Mucosa of stomach (tissue), 1 donor: ENCODE results near the gene COL2A1.

Experiments used
- H3K27me3 ChIP-seq: one replicate; pipeline ENCODE4 v1.7.0; 2013; ENCODE audit warnings: mild to moderate bottlenecking, low read length; ENCODE audit not compliant: control insufficient read depth, insufficient read depth
- H3K36me3 ChIP-seq: one replicate; pipeline ENCODE4 v1.7.0; 2013; ENCODE audit warnings: low read length; ENCODE audit not compliant: control insufficient read depth, insufficient read depth
- H3K4me1 ChIP-seq: one replicate; pipeline ENCODE4 v1.7.0; 2013; ENCODE audit warnings: mild to moderate bottlenecking, low read length; ENCODE audit not compliant: control insufficient read depth, insufficient read depth
- H3K4me3 ChIP-seq: one replicate; pipeline ENCODE4 v1.7.0; 2013; ENCODE audit warnings: low read length
- H3K9ac ChIP-seq: one replicate; pipeline ENCODE4 v1.7.0; 2013; ENCODE audit warnings: mild to moderate bottlenecking, low read length, moderate library complexity
- H3K9me3 ChIP-seq: one replicate; pipeline ENCODE4 v1.7.0; 2013; ENCODE audit warnings: mild to moderate bottlenecking, low read length, moderate library complexity; ENCODE audit not compliant: control insufficient read depth
- donor health status: Pancreatic carcinoma.

COL2A1 gene

GRCh38 chr12:47991106-47992061 is 12.9 kb downstream of the COL2A1 start:
- Histone ChIP-seq H3K4me3 (no peak overlapping the region), H3K9me3 (no peaks in the 10 kb centered on the region), H3K4me1 (no peaks in the 10 kb centered on the region), H3K36me3 (no peaks in the 10 kb centered on the region), H3K9ac (no peak overlapping the region), H3K27me3 (peaks cover 15% of the 10 kb centered on the region)

DNA sequence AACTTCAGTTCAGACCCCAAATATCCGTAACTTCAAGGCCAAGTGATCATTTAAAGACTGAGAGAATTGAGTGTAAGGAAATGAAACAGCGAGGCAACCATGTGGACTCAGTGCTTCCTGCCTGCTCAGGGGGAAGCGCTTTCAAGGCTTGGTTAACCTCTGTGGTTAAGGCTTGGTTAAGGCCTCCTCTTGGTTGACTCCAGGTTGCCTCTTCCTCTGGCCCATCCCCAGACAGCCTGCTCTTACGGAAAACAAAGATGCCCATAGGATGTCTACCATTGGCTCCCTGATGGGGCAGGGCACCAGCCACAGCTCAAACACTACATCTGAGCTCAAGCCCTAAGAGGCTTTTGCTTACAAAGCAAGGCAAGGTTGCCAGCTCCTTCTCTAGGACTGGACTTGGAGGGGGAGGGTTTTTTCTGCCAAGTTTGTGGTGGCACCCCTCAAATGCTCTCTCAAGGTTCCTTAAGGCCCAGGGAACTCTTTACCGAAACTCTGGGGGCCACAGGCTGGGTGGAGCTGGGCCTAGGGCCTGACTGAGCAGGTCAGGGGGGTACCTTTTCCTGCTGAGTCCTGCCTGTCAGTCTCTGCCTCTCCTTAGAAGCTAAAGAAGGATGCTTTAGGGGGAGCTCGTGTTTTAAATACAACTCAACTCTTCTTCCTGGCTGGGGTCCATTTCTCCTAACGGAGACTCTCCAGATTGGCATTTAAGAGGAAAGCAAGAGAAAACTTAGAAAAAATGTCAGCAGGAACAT is 13.7 kb downstream of the COL2A1 start:
- H3K4me3 ChIP-seq, result no peak overlapping the region
- no peaks in the 10 kb centered on the region for H3K36me3 ChIP-seq
- H3K9ac ChIP-seq, result no peak overlapping the region
- no peaks in the 10 kb centered on the region for H3K9me3 ChIP-seq
- H3K27me3 ChIP-seq, result peaks cover 12% of the 10 kb centered on the region
- no peaks in the 10 kb centered on the region for H3K4me1 ChIP-seq

- peaks cover 11% of the 10 kb centered on the region for H3K27me3 ChIP-seq
- H3K4me1 ChIP-seq, result no peaks in the 10 kb centered on the region
Measured at GRCh38 chr12:47989666-47990065, 14.6 kb downstream of the COL2A1 start.

DNA sequence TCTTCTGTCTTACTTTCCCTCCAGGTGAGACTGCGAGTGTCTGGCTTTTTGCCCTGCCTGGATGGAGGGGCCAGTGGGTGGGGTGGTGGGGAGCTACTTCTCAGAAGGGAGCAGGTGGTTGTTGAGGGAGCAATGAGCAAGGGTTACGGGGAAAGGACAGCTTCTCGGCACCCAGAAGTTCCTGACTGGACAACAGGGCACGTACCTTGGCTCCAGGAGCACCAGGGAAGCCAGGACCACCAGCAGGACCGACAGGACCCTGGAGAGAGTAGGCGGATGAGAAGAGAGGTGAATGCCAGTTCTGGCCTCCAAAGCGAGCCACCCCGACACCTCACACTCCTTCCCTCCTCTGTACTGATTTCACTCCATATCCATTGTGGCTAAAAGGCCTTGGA is 15.3 kb downstream of the COL2A1 start:
- H3K4me1 ChIP-seq, result no peaks in the 10 kb centered on the region
- H3K27me3 ChIP-seq, result peaks cover 8% of the 10 kb centered on the region
- no peak overlapping the region for H3K9ac ChIP-seq
- no peaks in the 10 kb centered on the region for H3K36me3 ChIP-seq
- H3K9me3 ChIP-seq, result no peaks in the 10 kb centered on the region
- no peak overlapping the region for H3K4me3 ChIP-seq

More at GRCh38 chr12:47989666-47990065, 14.6 kb downstream of the COL2A1 start:
- H3K4me3 ChIP-seq, result no peak overlapping the region
- H3K36me3 ChIP-seq, result no peaks in the 10 kb centered on the region
- no peaks in the 10 kb centered on the region for H3K9me3 ChIP-seq
- H3K9ac ChIP-seq, result no peak overlapping the region

- Histone ChIP-seq H3K4me1 (no peaks in the 10 kb centered on the region), H3K9ac (no peak overlapping the region), H3K9me3 (no peaks in the 10 kb centered on the region), H3K27me3 (peaks cover 12% of the 10 kb centered on the region), H3K36me3 (no peaks in the 10 kb centered on the region), H3K4me3 (no peak overlapping the region)
Measured at GRCh38 chr12:47988073-47989022, 15.9 kb downstream of the COL2A1 start.

DNA sequence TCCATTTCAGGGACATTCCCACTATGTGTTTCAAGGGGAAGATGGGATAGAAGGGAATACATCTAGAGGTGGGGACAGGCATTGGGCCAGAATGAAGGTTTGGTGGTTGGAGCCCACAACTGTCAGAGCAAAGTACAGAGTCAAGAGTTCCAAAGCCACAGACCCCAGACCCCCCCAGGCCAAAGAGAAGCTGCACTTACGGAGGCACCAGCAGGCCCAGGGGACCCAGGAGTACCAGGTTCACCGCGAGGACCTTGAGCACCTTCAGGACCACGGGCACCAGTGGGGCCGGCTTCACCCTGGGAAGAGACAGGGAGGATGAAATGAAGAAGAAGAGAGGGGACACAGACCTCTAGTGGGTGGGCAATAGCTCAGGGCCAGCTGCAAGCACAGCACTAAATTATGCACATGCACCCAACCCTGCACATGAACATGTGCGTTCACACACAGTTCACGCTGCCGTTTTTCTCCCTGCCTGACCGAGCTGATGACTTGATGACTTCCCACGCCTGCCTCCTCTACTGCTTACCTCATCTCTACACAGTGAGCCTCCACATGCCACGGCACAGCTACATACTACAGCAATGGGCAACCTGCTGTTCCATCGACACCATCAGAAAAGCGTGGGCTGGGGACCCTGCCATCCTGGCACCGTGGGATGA is 16.7 kb downstream of the COL2A1 start:
- H3K4me3 ChIP-seq, result no peak overlapping the region
- no peaks in the 10 kb centered on the region for H3K4me1 ChIP-seq
- peaks cover 12% of the 10 kb centered on the region for H3K27me3 ChIP-seq
- H3K36me3 ChIP-seq, result no peaks in the 10 kb centered on the region
- no peaks in the 10 kb centered on the region for H3K9me3 ChIP-seq
- no peak overlapping the region for H3K9ac ChIP-seq

GRCh38 chr12:47986832-47987231 is 17.4 kb downstream of the COL2A1 start:
- no peak overlapping the region for H3K9ac ChIP-seq
- H3K4me3 ChIP-seq, result no peak overlapping the region
- no peaks in the 10 kb centered on the region for H3K36me3 ChIP-seq
- no peaks in the 10 kb centered on the region for H3K4me1 ChIP-seq
- no peaks in the 10 kb centered on the region for H3K9me3 ChIP-seq
- H3K27me3 ChIP-seq, result peaks cover 18% of the 10 kb centered on the region

DNA sequence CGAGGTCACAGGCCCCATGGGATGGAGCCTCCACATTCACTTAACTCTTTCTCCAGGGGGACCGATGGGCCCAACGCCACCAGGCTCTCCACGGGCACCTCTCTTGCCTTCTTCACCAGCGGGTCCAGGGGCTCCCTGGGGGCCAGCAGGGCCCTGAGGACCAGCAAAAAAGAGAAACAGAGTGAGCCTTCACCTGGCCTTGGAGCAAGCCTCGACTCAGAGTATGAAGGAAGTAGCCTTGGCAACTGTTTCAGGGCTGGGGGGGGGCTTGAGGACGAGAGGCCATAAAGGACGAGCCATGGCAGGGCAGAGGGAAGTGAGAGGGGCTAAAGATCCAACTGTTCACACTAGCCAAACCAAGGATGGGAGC is 18.0 kb downstream of the COL2A1 start:
- Histone ChIP-seq H3K36me3 (no peaks in the 10 kb centered on the region), H3K9ac (no peak overlapping the region), H3K27me3 (peaks cover 20% of the 10 kb centered on the region), H3K4me1 (peaks cover 4% of the 10 kb centered on the region), H3K9me3 (no peaks in the 10 kb centered on the region), H3K4me3 (no peak overlapping the region)

GRCh38 chr12:47985596-47986290 is 18.5 kb downstream of the COL2A1 start:
- Histone ChIP-seq H3K36me3 (no peaks in the 10 kb centered on the region), H3K27me3 (peaks cover 25% of the 10 kb centered on the region), H3K9ac (no peak overlapping the region), H3K9me3 (no peaks in the 10 kb centered on the region), H3K4me1 (peaks cover 7% of the 10 kb centered on the region), H3K4me3 (no peak overlapping the region)

DNA sequence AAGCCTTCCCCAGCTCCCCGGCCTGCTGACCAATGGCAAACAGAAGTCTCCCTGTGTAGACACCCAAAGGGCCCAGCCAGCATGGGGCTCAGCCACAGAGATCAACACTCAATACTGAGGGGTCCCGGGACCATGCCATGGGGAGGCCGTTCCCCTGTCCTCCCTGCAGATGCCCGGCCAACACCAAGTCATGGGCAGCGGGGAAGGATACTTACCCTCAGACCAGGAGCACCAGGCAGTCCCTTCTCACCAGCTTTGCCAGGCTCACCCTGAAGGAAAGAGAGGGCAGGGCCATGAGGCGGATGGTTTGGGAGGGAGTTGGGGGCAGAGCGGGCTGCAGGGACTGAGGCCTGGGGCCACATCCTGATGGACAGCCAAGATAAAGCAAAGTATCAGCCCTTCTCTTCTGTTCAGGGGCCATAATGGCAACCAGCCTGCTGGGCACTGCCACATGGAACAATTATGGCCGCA is 19.9 kb downstream of the COL2A1 start:
- Histone ChIP-seq H3K4me1 (peaks cover 7% of the 10 kb centered on the region), H3K36me3 (no peaks in the 10 kb centered on the region), H3K9ac (no peak overlapping the region), H3K9me3 (no peaks in the 10 kb centered on the region), H3K4me3 (no peak overlapping the region), H3K27me3 (peaks cover 31% of the 10 kb centered on the region)
